DMS153 treated with DMSO at 0.1 percent for 48 hours (cell line): Measurements from ENCODE around the gene IFT80.

Experiments used
- DNase-seq: peaks from one replicate; lab custom pipeline; 2025; ENCODE audit not compliant: unreplicated experiment; lab: John Stamatoyannopoulos, UW

The IFT80 gene

GRCh38 chr3:160213191-160213590 is 185.8 kb downstream of the IFT80 start:
- DNase-seq = no peak

GRCh38 chr3:160210799-160211221 is 188.2 kb downstream of the IFT80 start:
- no peak for DNase-seq

GRCh38 chr3:160210341-160210740 is 188.7 kb downstream of the IFT80 start:
- no peak for DNase-seq
